ENCODE measurements around the gene PEX3.
"Not testable (repeated sequence)": the region's sequence is repeated elsewhere in the genome, so short reads cannot be mapped to it uniquely, and the experiment has no call there.

PEX3 gene

DNA sequence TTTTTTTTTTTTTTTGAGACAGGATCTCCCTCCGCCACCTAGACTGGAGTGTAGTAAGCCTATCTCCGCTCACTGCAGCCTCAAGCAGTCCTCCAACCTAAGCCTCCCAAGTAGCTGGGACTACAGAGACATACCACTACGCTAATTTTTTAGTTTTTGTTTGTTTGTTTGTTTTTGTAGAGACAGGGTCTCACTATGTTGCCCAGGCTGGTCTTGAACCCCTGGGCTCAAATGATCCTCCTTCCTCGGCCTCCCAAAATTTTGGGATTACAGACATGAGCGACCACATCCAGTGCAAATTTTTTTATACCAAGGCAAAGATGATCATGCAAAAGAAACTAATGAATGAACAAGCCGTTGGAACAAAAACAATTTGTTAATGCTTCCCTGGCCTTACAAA is 55.6 kb downstream of the PEX3 start:
- DNase-seq (ENCODE audit: insufficient read length, low spot score) (no peak), FAIRE-seq (no peak)
- TF ChIP-seq POLR2A (IDR thresholded peaks at IDR 0.05; ENCODE audit: low read depth, low read length), result no peak

DNA sequence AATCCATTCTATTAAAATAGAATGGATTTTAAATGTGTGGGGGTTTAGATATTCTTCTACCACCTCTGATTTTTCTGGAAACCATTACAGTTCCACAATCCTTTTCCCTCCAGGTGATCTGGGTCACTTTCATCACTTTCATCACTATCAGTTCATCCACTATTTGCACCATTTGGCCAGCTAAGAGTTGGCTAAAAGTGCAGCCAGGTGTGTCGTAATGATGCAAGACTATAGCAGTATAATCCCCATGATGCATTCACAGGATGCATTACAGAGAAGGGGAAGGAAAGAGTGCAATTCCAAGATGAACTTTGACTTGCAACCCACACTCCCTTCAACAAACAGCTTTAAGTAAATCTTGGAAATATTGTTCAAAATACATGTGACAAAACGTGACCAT is 56.0 kb downstream of the PEX3 start:
- TF ChIP-seq POLR2A (IDR thresholded peaks at IDR 0.05; ENCODE audit: low read depth, low read length), result no peak
- FAIRE-seq (no peak), DNase-seq (ENCODE audit: insufficient read length, low spot score) (no peak)

- DNase-seq (ENCODE audit: insufficient read length, low spot score) (no peak), FAIRE-seq (no peak)
- no peak for TF ChIP-seq POLR2A (IDR thresholded peaks at IDR 0.05; ENCODE audit: low read depth, low read length)
Measured at GRCh38 chr6:143507358-143508145, 56.9 kb downstream of the PEX3 start.

GRCh38 chr6:143510326-143510725 is 59.7 kb downstream of the PEX3 start:
- DNase-seq (ENCODE audit: insufficient read length, low spot score); FAIRE-seq: not testable (repeated sequence)

- DNase-seq (ENCODE audit: insufficient read length, low spot score) (peak; percentile 59), FAIRE-seq (no peak)
- TF ChIP-seq POLR2A (IDR thresholded peaks at IDR 0.05; ENCODE audit: low read depth, low read length), result peak; percentile 75
Measured at GRCh38 chr6:143510991-143511891, 60.6 kb downstream of the PEX3 start, which contains the start of gene FUCA2. Gene FUCA2 (minus strand): TSS chr6:143511720. CDS start chr6:143511634, 86 bp downstream.

DNA sequence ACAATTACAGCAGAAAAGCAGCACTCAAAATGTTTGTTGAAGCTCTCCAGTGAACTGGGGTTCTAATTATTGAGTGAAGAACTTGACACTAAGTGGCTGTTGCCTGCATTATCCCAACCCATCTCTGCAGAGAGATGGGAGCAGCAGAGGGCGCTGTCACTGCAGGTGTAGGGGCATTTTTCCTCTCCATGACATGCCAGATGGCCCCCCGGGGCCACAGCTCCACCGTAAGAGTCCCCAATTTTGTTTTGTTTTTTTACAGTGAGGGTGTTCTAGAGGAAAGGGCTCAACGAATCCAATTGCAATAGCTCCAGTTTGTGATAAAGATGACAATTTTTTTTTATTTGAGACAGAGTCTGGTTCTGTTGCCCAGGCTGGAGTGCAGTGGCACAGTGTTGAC is 62.8 kb downstream of the PEX3 start:
- no peak for TF ChIP-seq POLR2A (IDR thresholded peaks at IDR 0.05; ENCODE audit: low read depth, low read length)
- DNase-seq (ENCODE audit: insufficient read length, low spot score), result no peak
- no peak for FAIRE-seq

DNA sequence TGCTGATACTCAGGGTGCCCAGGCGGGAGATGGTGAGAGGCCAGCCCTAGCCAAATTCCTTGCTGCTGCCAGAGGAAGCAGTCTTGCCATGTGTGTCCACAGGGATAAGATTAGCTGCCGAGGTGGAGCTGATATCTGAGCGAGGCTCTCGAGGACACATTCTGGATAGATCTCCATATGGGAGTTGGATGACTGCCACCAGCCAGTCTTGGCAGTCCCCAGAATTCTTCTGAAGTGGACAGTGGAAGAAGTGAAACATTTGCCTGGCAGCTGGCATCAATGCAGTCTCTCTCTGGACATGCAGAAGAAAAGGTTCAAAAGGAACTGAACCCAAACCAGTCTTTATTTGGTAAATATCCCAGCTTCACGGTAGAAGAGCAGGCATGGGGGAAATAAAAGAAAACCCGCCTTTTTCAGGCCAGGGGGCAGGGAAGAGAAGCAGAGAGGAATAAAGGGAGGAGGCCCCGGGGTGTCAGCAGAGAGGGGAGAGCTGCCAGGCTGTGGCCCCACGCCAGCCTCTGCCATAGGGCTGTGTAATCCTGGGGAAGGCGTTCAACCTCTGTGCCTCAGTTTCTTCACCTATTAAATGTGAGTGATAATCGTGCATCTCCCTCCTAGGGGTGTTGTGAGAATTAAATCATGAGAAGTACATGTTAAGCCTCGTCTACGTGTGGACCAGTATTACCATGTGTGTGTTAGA is 64.6 kb downstream of the PEX3 start:
- no peak for FAIRE-seq
- DNase-seq (ENCODE audit: insufficient read length, low spot score), result no peak
- TF ChIP-seq POLR2A (IDR thresholded peaks at IDR 0.05; ENCODE audit: low read depth, low read length), result no peak

GRCh38 chr6:143515766-143516355 is 65.3 kb downstream of the PEX3 start:
- FAIRE-seq, result no peak
- no peak for TF ChIP-seq POLR2A (IDR thresholded peaks at IDR 0.05; ENCODE audit: low read depth, low read length)
- no peak for DNase-seq (ENCODE audit: insufficient read length, low spot score)

GRCh38 chr6:143516690-143517446 is 66.3 kb downstream of the PEX3 start:
- no peak for TF ChIP-seq POLR2A (IDR thresholded peaks at IDR 0.05; ENCODE audit: low read depth, low read length)
- FAIRE-seq (no peak), DNase-seq (ENCODE audit: insufficient read length, low spot score) (no peak)

DNA sequence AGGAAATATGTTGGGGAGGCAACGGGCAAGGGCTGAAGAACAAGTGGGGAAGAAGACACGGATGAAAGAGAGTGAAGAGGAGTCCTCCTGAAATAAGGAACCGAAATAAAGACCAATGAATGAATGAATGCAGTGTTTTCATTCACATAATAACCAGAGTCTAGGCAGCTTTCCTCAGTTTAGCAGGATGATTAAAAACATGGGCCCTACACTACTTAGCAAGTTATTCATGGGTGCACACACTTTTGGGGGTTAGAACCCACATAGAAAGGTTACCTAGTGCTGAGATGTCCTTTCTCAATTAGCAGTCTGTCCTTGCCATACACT is 66.8 kb downstream of the PEX3 start:
- DNase-seq (ENCODE audit: insufficient read length, low spot score), result no peak
- TF ChIP-seq POLR2A (IDR thresholded peaks at IDR 0.05; ENCODE audit: low read depth, low read length), result no peak
- no peak for FAIRE-seq

- FAIRE-seq (no peak), DNase-seq (ENCODE audit: insufficient read length, low spot score) (no peak)
- no peak for TF ChIP-seq POLR2A (IDR thresholded peaks at IDR 0.05; ENCODE audit: low read depth, low read length)
Measured at GRCh38 chr6:143522039-143522600, 71.5 kb downstream of the PEX3 start.

- no peak for TF ChIP-seq POLR2A (IDR thresholded peaks at IDR 0.05; ENCODE audit: low read depth, low read length)
- FAIRE-seq, result no peak
- no peak for DNase-seq (ENCODE audit: insufficient read length, low spot score)
Measured at GRCh38 chr6:143525356-143525755, 74.8 kb downstream of the PEX3 start.

DNA sequence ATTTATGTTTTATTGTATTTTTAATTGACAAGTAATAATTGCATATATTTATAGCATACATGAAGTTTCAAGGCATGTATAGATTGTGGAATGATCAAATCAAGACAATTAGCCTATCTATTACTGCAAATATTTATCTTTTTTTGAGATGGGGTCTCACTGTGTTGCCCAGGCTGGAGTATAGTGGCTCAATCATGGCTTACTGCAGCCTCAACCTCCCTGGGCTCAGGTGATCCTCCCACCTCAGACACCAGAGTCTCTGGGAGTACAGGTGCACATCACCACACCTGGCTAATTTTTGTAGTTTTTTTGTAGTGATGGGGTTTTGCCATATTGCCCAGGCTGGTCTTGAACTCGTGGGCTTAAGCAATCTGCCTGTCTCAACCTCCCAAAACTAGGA is 77.1 kb downstream of the PEX3 start:
- no peak for FAIRE-seq
- DNase-seq (ENCODE audit: insufficient read length, low spot score), result no peak
- TF ChIP-seq POLR2A (IDR thresholded peaks at IDR 0.05; ENCODE audit: low read depth, low read length), result no peak
